Left ventricle myocardium superior (tissue), 1 donor: Measurements from ENCODE around the gene COP1. TPM values are rescaled to one million over a fixed set of nuclear protein-coding genes. Genes with fewer than 3 reads are reported as not detected.
"Not testable (repeated sequence)": the region's sequence is repeated elsewhere in the genome, so short reads cannot be mapped to it uniquely, and the experiment has no call there.

Experiments used
- ATAC-seq: fragments of 200-7000 bp; cut with Tn5 transposase; one replicate; pipeline ENCODE4 v1.9.1; 2020; ENCODE audit warnings: mild to moderate bottlenecking, moderate library complexity
- DNase-seq: peaks from one replicate; pipeline ENCODE4 v3.0.0-alpha.2; 2020
- intact Hi-C: fragments of 100-400 bp; cut with micrococcal nuclease; formaldehyde crosslinking; loops from one replicate; pipeline ENCODE4 v1.11.0; 2022
- total RNA-seq: library from RNA; stranded (reverse); fragmentation: NEBNext Ultra II Directional; extraction: Animal tissue kit (Norgen Biotek cat#: 25700); gene quantifications from one replicate; pipeline ENCODE4 v1.2.1, GENCODE V29; 2021
- donor health status: DM: no; HTN: yes; CAD: no; lungs with severe emphysema.

Gene COP1
- total RNA-seq, 1 donor from 2014 or later: 20.3 TPM

- intact Hi-C loops: no loop called here
- no peak for ATAC-seq
- DNase-seq: no peak
These were observed 56.9 kb downstream of the COP1 start for GRCh38 chr1:176149939-176150807.

- ATAC-seq (no peak), DNase-seq (no peak)
- intact Hi-C loops: no loop called here
These were observed 62.6 kb downstream of the COP1 start for GRCh38 chr1:176144526-176144925.

GRCh38 chr1:176142973-176143372 is 64.1 kb downstream of the COP1 start:
- intact Hi-C loops: no loop called here
- DNase-seq: no peak
- ATAC-seq: no peak

- no peak for ATAC-seq
- intact Hi-C loops: no loop called here
These were observed 65.6 kb downstream of the COP1 start for GRCh38 chr1:176141449-176141848.

GRCh38 chr1:176136891-176137290 is 70.2 kb downstream of the COP1 start:
- intact Hi-C loops: no loop called here
- ATAC-seq (no peak), DNase-seq (no peak)

More at GRCh38 chr1:176141449-176141848, 65.6 kb downstream of the COP1 start:
- DNase-seq: no peak

- intact Hi-C loops: no loop called here
- no peak for ATAC-seq
- no peak for DNase-seq
These were observed 72.4 kb downstream of the COP1 start for GRCh38 chr1:176134666-176135065.

GRCh38 chr1:176122282-176122681 is 84.8 kb downstream of the COP1 start:
- no peak for ATAC-seq
- intact Hi-C loops: no loop called here
- no peak for DNase-seq

GRCh38 chr1:176119549-176119948 is 87.5 kb downstream of the COP1 start:
- intact Hi-C loops: no loop called here
- ATAC-seq: no peak
- DNase-seq: no peak

GRCh38 chr1:176118985-176119384 is 88.1 kb downstream of the COP1 start:
- intact Hi-C loops: no loop called here
- no peak for ATAC-seq
- no peak for DNase-seq

- DNase-seq: no peak
- intact Hi-C loops: no loop called here
- no peak for ATAC-seq
These were observed 95.3 kb downstream of the COP1 start for GRCh38 chr1:176111835-176112234.

GRCh38 chr1:176110203-176110602 is 96.9 kb downstream of the COP1 start:
- intact Hi-C loops: no loop called here
- no peak for DNase-seq
- peak; percentile 47 for ATAC-seq

GRCh38 chr1:176102768-176103350 is 104.2 kb downstream of the COP1 start:
- intact Hi-C loops: no loop called here
- no peak for DNase-seq
- no peak for ATAC-seq

GRCh38 chr1:176101951-176102642 is 105.0 kb downstream of the COP1 start:
- DNase-seq: no peak
- no peak for ATAC-seq
- intact Hi-C loops: no loop called here

- DNase-seq (no peak), ATAC-seq (no peak)
- intact Hi-C loops: no loop called here
These were observed 108.5 kb downstream of the COP1 start for GRCh38 chr1:176098560-176098959.

- intact Hi-C loops: no loop called here
- no peak for DNase-seq
- no peak for ATAC-seq
These were observed 111.1 kb downstream of the COP1 start for GRCh38 chr1:176096015-176096414.

GRCh38 chr1:176090766-176091165 is 116.3 kb downstream of the COP1 start:
- ATAC-seq (no peak), DNase-seq (no peak)
- intact Hi-C loops: no loop called here

GRCh38 chr1:176087746-176088145 is 119.3 kb downstream of the COP1 start:
- DNase-seq, intact Hi-C loops, ATAC-seq: not testable (repeated sequence)

- peak; percentile 72 for ATAC-seq
- DNase-seq: no peak
- intact Hi-C loops: loop anchor here (10.0 kb wide), 1 partner anchor 699 kb away; no protein-coding TSS in a partner anchor
These were observed 133.4 kb downstream of the COP1 start for GRCh38 chr1:176073524-176074157.

GRCh38 chr1:176068901-176069300 is 138.2 kb downstream of the COP1 start:
- DNase-seq (no peak), ATAC-seq (no peak)
- intact Hi-C loops: loop anchor here (10.0 kb wide), 1 partner anchor 594 kb away; no protein-coding TSS in a partner anchor

- intact Hi-C loops: loop anchor here (10.0 kb wide), 1 partner anchor 593 kb away; no protein-coding TSS in a partner anchor
- ATAC-seq: no peak
- no peak for DNase-seq
These were observed 138.8 kb downstream of the COP1 start for GRCh38 chr1:176068256-176068655.
